DOHH2 (cell line): ENCODE results near the gene TCERG1.

Source experiments
- H3F3A ChIP-seq: fragments of 200-600 bp; sonication (generic), shearing (Covaris generic); 2 replicates; pipeline ENCODE4 v1.6.0; 2016; ENCODE audit warnings: antibody characterized with exemption, mild to moderate bottlenecking; ENCODE audit not compliant: control insufficient read depth, insufficient read depth
- H3K27ac ChIP-seq: fragments of 200-600 bp; sonication (generic); 2 replicates; pipeline ENCODE4 v1.5.1; 2014; ENCODE audit warnings: low read depth, mild to moderate bottlenecking, low read length, moderate library complexity
- H3K27me3 ChIP-seq: fragments of 200-600 bp; sonication (generic); 2 replicates; pipeline ENCODE4 v1.6.1; 2014; ENCODE audit warnings: mild to moderate bottlenecking, low read length, mixed read lengths; ENCODE audit not compliant: control insufficient read depth
- H3K36me3 ChIP-seq: fragments of 200-600 bp; sonication (generic); 2 replicates; pipeline ENCODE4 v1.6.1; 2014; ENCODE audit warnings: mild to moderate bottlenecking, low read length, moderate library complexity, mixed read lengths; ENCODE audit not compliant: control insufficient read depth
- H3K4me1 ChIP-seq: fragments of 200-600 bp; sonication (generic); 2 replicates; pipeline ENCODE4 v1.6.1; 2014; ENCODE audit warnings: mild to moderate bottlenecking, low read length, mixed read lengths; ENCODE audit not compliant: control insufficient read depth
- H3K4me2 ChIP-seq: fragments of 200-600 bp; sonication (generic); 2 replicates; pipeline ENCODE4 v1.6.0; 2014; ENCODE audit warnings: mild to moderate bottlenecking, low read length, moderate library complexity
- H3K4me3 ChIP-seq: fragments of 200-600 bp; sonication (generic); 2 replicates; pipeline ENCODE4 v1.5.1; 2014; ENCODE audit warnings: mild to moderate bottlenecking, low read length, mixed read lengths
- H3K79me2 ChIP-seq: fragments of 200-600 bp; sonication (generic); 2 replicates; pipeline ENCODE4 v1.6.1; 2014; ENCODE audit warnings: mild to moderate bottlenecking, low read length, mixed read lengths; ENCODE audit not compliant: control insufficient read depth
- H3K9me2 ChIP-seq: fragments of 200-600 bp; sonication (generic); replicated peaks from 2 replicates; pipeline ENCODE4 v1.6.1; 2014; ENCODE audit warnings: mild to moderate bottlenecking, low read length, mixed read lengths; ENCODE audit not compliant: control insufficient read depth
- H3K9me3 ChIP-seq: fragments of 200-600 bp; sonication (generic); 2 replicates; pipeline ENCODE4 v1.6.1; 2014; ENCODE audit warnings: antibody characterized with exemption, low read length, mixed read lengths; ENCODE audit not compliant: control insufficient read depth, insufficient read depth
- H4K20me1 ChIP-seq: fragments of 200-600 bp; sonication (generic); 2 replicates; pipeline ENCODE4 v1.6.0; 2014; ENCODE audit warnings: low read depth, mild to moderate bottlenecking, antibody characterized with exemption, low read length, moderate library complexity; ENCODE audit not compliant: control insufficient read depth, insufficient read depth
- CTCF ChIP-seq: fragments of 200-600 bp; sonication (generic); IDR thresholded peaks from one replicate; pipeline ENCODE4 v1.5.1; 2014; ENCODE audit warnings: antibody characterized with exemption, mild to moderate bottlenecking, low read depth, low read length; ENCODE audit not compliant: poor library complexity, severe bottlenecking
- EZH2phosphoT487 ChIP-seq: fragments of 200-600 bp; sonication (generic); IDR thresholded peaks from 2 replicates; pipeline ENCODE4 v1.6.1; 2017; ENCODE audit warnings: borderline replicate concordance, mild to moderate bottlenecking, antibody characterized with exemption, low read length, moderate library complexity, mixed read lengths

TCERG1 gene

DNA sequence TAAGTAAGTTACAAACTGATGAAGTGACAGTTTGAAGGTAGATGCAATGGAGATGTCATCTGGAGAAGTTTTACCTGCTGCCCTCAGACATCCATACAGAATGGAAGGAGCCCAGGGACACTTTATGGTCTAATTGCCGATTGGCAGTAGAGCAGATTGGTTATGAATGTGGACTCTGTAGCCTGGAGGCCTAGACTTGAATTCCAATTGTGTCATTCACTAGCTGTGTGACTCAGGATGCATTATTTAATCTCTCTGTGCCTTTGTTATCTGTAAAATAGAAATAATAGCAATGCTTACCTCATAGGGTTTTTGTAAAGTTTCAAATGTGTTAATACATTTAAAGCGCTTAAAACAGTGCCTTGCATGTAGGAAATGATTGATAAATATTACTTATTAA is 5.2 kb upstream of the TCERG1 start:
- Histone ChIP-seq H3K4me1 (0 out of 2 replicates have a peak, but pooled peaks cover 4% of the 10 kb centered on the region), H3K27me3 (peaks cover 17% of the 10 kb centered on the region), H3K4me2 (no peak overlapping the region), H3K79me2 (no peaks in the 10 kb centered on the region), H3K4me3 (no peak overlapping the region), H4K20me1 (no peaks in the 10 kb centered on the region), H3K9me3 (peaks cover 3% of the 10 kb centered on the region; the same call in 1 of the 2 replicates), H3K27ac (no peak overlapping the region), H3F3A (no peaks in the 10 kb centered on the region), H3K9me2 (no peaks in the 10 kb centered on the region), H3K36me3 (no peaks in the 10 kb centered on the region)
- TF ChIP-seq CTCF, result no peak
- no peak for TF ChIP-seq EZH2phosphoT487

- Histone ChIP-seq H3K4me1 (peaks cover 31% of the 10 kb centered on the region), H3K79me2 (peaks cover 58% of the 10 kb centered on the region), H3K4me3 (peak overlapping the region; percentile 85), H3K9me2 (no peaks in the 10 kb centered on the region), H3K9me3 (peaks cover 3% of the 10 kb centered on the region; the same call in 1 of the 2 replicates), H3K27me3 (no peaks in the 10 kb centered on the region), H3F3A (no peaks in the 10 kb centered on the region), H3K36me3 (peaks cover 25% of the 10 kb centered on the region), H3K27ac (peak overlapping the region; percentile 67), H4K20me1 (peaks cover 25% of the 10 kb centered on the region), H3K4me2 (peak overlapping the region; percentile 69)
- TF ChIP-seq CTCF (no peak), EZH2phosphoT487 (no peak)
These were observed 724 bp downstream of the TCERG1 start for GRCh38 chr5:146447734-146448380.

- no peaks in the 10 kb centered on the region for H3F3A ChIP-seq
- H3K4me2 ChIP-seq, result peak overlapping the region; percentile 69
- peaks cover 3% of the 10 kb centered on the region; the same call in 1 of the 2 replicates for H3K9me3 ChIP-seq
- H3K4me1 ChIP-seq, result peaks cover 31% of the 10 kb centered on the region
- peaks cover 28% of the 10 kb centered on the region for H3K36me3 ChIP-seq
- no peak for TF ChIP-seq CTCF
- no peak for TF ChIP-seq EZH2phosphoT487
- H3K27ac ChIP-seq, result no peak overlapping the region
- peak overlapping the region; percentile 85 for H3K4me3 ChIP-seq
- H3K27me3 ChIP-seq, result no peaks in the 10 kb centered on the region
- H4K20me1 ChIP-seq, result peaks cover 25% of the 10 kb centered on the region
- no peaks in the 10 kb centered on the region for H3K9me2 ChIP-seq
- H3K79me2 ChIP-seq, result peaks cover 69% of the 10 kb centered on the region
These were observed 1.8 kb downstream of the TCERG1 start for GRCh38 chr5:146448783-146449519.
